ENCODE results near the gene SERINC1.
A peak's percentile ranks its signal among the peaks of the same experiment; 100 is the strongest.
"Not testable (repeated sequence)": the region's sequence is repeated elsewhere in the genome, so short reads cannot be mapped to it uniquely, and the experiment has no call there.

Gene SERINC1

GRCh38 chr6:122471107-122472021 is at the start of gene SERINC1:
TSS of gene SERINC1 (minus strand) at chr6:122471807. CDS start at chr6:122471737, 70 bp downstream.
- Mint-ChIP-seq H3K27me3 (ENCODE audit: low read depth) (no peaks in the 10 kb centered on the region), H3K36me3 (ENCODE audit: low read depth) (peaks cover 16% of the 10 kb centered on the region), H3K27ac (peak within 1 kb of the TSS; percentile 99)

GRCh38 chr6:122511193-122511924 is 39.8 kb upstream of the SERINC1 start:
- no peak overlapping the region for H3K27ac Mint-ChIP-seq
- H3K4me1 Mint-ChIP-seq (ENCODE audit: low read depth), result no peaks in the 10 kb centered on the region
- peaks cover 3% of the 10 kb centered on the region for H3K27me3 Mint-ChIP-seq (ENCODE audit: low read depth)
- H3K9me3 Mint-ChIP-seq, result no peaks in the 10 kb centered on the region
- no peaks in the 10 kb centered on the region for H3K36me3 Mint-ChIP-seq (ENCODE audit: low read depth)
- DNase-seq (ENCODE audit: low spot score), result no peak
- no peak overlapping the region for H3K4me3 Mint-ChIP-seq

More at GRCh38 chr6:122471107-122472021, at the start of gene SERINC1:
- DNase-seq (ENCODE audit: low spot score), result peak; percentile 92
- Mint-ChIP-seq H3K4me3 (peak within 1 kb of the TSS; percentile 93), H3K9me3 (no peaks in the 10 kb centered on the region), H3K4me1 (ENCODE audit: low read depth) (peaks cover 24% of the 10 kb centered on the region)

- not testable (repeated sequence) for H3K4me3 Mint-ChIP-seq; DNase-seq (ENCODE audit: low spot score); H3K27ac Mint-ChIP-seq; H3K36me3 Mint-ChIP-seq (ENCODE audit: low read depth); H3K27me3 Mint-ChIP-seq (ENCODE audit: low read depth); H3K4me1 Mint-ChIP-seq (ENCODE audit: low read depth)
- H3K9me3 Mint-ChIP-seq, result peaks cover 31% of the 10 kb centered on the region
Observed at GRCh38 chr6:122505170-122505569, 33.6 kb upstream of the SERINC1 start.

DNA sequence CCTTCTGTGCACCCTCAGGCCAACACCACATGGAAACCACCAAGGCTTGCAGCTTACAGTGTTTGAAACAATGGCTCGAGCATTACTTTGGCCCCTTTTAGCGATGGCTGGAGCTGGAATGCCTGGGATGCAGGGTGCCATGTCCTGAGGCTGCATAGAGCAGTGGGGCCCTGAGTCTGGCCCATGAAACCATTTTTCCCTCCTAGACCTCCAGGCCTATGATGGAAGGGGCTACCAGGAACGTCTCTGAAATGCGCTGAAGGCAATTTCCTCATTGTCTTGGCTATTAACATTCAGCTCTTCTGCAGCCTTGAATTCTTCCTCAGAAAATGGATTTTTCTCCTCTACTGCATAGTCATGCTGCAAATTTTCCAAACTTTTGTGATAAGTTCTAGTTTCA is 29.9 kb upstream of the SERINC1 start:
- H3K4me1 Mint-ChIP-seq (ENCODE audit: low read depth), result no peaks in the 10 kb centered on the region
- H3K9me3 Mint-ChIP-seq, result peaks cover 41% of the 10 kb centered on the region
- H3K36me3 Mint-ChIP-seq (ENCODE audit: low read depth), result no peaks in the 10 kb centered on the region
- H3K27me3 Mint-ChIP-seq (ENCODE audit: low read depth), result peaks cover 9% of the 10 kb centered on the region
- no peak for DNase-seq (ENCODE audit: low spot score)
- H3K27ac Mint-ChIP-seq, result no peak overlapping the region
- no peak overlapping the region for H3K4me3 Mint-ChIP-seq

- H3K9me3 Mint-ChIP-seq, result peaks cover 20% of the 10 kb centered on the region
- H3K4me3 Mint-ChIP-seq, result no peak overlapping the region
- peaks cover 11% of the 10 kb centered on the region for H3K27me3 Mint-ChIP-seq (ENCODE audit: low read depth)
- H3K4me1 Mint-ChIP-seq (ENCODE audit: low read depth), result peaks cover 10% of the 10 kb centered on the region
- peaks cover 2% of the 10 kb centered on the region for H3K36me3 Mint-ChIP-seq (ENCODE audit: low read depth)
- DNase-seq (ENCODE audit: low spot score), result no peak
- H3K27ac Mint-ChIP-seq, result no peak overlapping the region
Observed at GRCh38 chr6:122495612-122496011, 24.0 kb upstream of the SERINC1 start.

- H3K4me1 Mint-ChIP-seq (ENCODE audit: low read depth), result peaks cover 10% of the 10 kb centered on the region
- H3K4me3 Mint-ChIP-seq, result no peak overlapping the region
- peaks cover 11% of the 10 kb centered on the region for H3K27me3 Mint-ChIP-seq (ENCODE audit: low read depth)
- H3K36me3 Mint-ChIP-seq (ENCODE audit: low read depth), result peaks cover 2% of the 10 kb centered on the region
- no peak for DNase-seq (ENCODE audit: low spot score)
- H3K27ac Mint-ChIP-seq, result no peak overlapping the region
- H3K9me3 Mint-ChIP-seq, result peaks cover 17% of the 10 kb centered on the region
Observed at GRCh38 chr6:122494665-122495272, 23.2 kb upstream of the SERINC1 start.

DNA sequence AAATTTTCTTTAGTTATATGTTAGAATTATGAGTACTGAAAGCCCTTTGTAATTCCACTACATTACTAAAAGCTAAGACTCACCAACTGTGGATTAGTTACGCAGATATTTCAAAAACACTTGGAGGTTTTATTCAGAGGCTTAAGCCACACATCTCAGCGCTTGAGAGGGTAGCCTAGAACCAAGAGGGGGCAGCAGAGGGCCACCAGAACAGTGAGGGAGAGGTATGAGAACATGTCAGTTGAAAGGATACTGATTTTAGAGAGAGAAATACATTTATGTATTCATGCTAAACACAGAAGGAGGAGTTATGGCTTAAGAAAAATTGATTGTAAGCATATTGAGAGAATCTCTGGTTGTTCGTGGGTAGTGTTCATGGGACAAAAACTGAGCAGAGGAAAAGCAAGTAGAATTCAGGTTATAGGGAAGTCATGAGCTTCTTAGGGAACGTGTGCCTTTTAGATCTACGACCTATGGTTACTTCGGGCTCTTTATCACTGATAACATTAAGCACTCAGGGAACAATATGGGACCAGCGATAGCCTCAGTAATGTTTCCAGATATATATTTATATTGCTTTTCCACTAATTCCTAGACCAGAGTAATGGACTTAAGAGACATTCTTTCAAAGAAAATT is 20.4 kb upstream of the SERINC1 start:
- Mint-ChIP-seq H3K36me3 (ENCODE audit: low read depth) (peaks cover 2% of the 10 kb centered on the region), H3K4me1 (ENCODE audit: low read depth) (peaks cover 10% of the 10 kb centered on the region), H3K9me3 (peaks cover 11% of the 10 kb centered on the region), H3K27me3 (ENCODE audit: low read depth) (peaks cover 2% of the 10 kb centered on the region), H3K4me3 (no peak overlapping the region), H3K27ac (peak overlapping the region; percentile 5)
- DNase-seq (ENCODE audit: low spot score), result peak; percentile 51

GRCh38 chr6:122490607-122491006 is 19.0 kb upstream of the SERINC1 start:
- Mint-ChIP-seq H3K4me1 (ENCODE audit: low read depth) (peaks cover 7% of the 10 kb centered on the region), H3K27ac (no peak overlapping the region), H3K4me3 (no peak overlapping the region), H3K9me3 (no peaks in the 10 kb centered on the region), H3K36me3 (ENCODE audit: low read depth) (peaks cover 2% of the 10 kb centered on the region), H3K27me3 (ENCODE audit: low read depth) (peaks cover 2% of the 10 kb centered on the region)
- no peak for DNase-seq (ENCODE audit: low spot score)

GRCh38 chr6:122484760-122485159 is 13.2 kb upstream of the SERINC1 start:
- no peaks in the 10 kb centered on the region for H3K27me3 Mint-ChIP-seq (ENCODE audit: low read depth)
- no peak for DNase-seq (ENCODE audit: low spot score)
- no peaks in the 10 kb centered on the region for H3K4me1 Mint-ChIP-seq (ENCODE audit: low read depth)
- no peaks in the 10 kb centered on the region for H3K9me3 Mint-ChIP-seq
- no peak overlapping the region for H3K4me3 Mint-ChIP-seq
- no peak overlapping the region for H3K27ac Mint-ChIP-seq
- no peaks in the 10 kb centered on the region for H3K36me3 Mint-ChIP-seq (ENCODE audit: low read depth)

GRCh38 chr6:122482750-122483080 is 11.1 kb upstream of the SERINC1 start:
- Mint-ChIP-seq H3K4me3 (no peak overlapping the region), H3K36me3 (ENCODE audit: low read depth) (no peaks in the 10 kb centered on the region), H3K9me3 (no peaks in the 10 kb centered on the region), H3K4me1 (ENCODE audit: low read depth) (no peaks in the 10 kb centered on the region), H3K27ac (no peak overlapping the region), H3K27me3 (ENCODE audit: low read depth) (no peaks in the 10 kb centered on the region)
- DNase-seq (ENCODE audit: low spot score), result no peak

DNA sequence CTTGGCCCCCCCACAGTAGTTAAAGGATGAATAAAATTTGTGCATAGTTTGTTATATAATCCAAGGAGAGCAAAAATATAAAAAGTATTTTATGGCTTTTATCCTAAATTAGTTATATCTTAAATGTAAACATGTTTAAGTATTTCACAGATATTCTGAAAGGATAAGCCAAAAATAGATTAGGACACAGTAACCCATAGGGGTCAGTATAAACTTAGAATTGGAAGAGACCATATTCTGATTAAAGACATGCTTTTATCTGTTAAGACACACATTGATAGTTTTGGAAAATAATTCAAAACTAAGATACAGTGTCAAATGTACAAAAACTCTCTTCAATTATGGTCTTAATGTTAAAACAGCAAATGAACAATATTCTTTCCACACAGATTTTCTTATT is 4.5 kb upstream of the SERINC1 start:
- DNase-seq (ENCODE audit: low spot score), result no peak
- peaks cover 2% of the 10 kb centered on the region for H3K36me3 Mint-ChIP-seq (ENCODE audit: low read depth)
- H3K27ac Mint-ChIP-seq, result no peak overlapping the region
- H3K4me3 Mint-ChIP-seq, result no peak overlapping the region
- no peaks in the 10 kb centered on the region for H3K27me3 Mint-ChIP-seq (ENCODE audit: low read depth)
- no peaks in the 10 kb centered on the region for H3K9me3 Mint-ChIP-seq
- H3K4me1 Mint-ChIP-seq (ENCODE audit: low read depth), result no peaks in the 10 kb centered on the region

GRCh38 chr6:122472022-122472340 is 374 bp upstream of the SERINC1 start:
- Mint-ChIP-seq H3K4me3 (peak overlapping the region; percentile 93), H3K27ac (peak overlapping the region; percentile 99), H3K36me3 (ENCODE audit: low read depth) (peaks cover 11% of the 10 kb centered on the region), H3K9me3 (no peaks in the 10 kb centered on the region), H3K4me1 (ENCODE audit: low read depth) (peaks cover 20% of the 10 kb centered on the region), H3K27me3 (ENCODE audit: low read depth) (no peaks in the 10 kb centered on the region)
- no peak for DNase-seq (ENCODE audit: low spot score)

DNA sequence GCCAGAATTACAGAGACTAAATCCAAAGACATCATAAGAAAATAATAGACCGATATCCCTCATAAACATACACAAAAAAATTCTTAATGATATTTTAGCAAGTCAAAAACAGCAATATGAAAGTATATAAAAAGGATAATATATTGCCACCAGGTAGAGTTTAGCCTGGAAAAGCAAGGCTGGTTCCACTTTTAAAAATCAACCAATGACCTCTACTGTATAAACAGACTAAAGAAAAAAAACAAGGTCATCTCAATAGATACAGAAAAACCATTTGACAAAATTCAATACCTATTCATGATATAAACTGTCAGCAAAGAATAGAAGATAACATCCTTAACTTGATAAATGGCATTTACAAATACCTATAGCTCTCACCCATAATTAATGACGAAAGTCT is 9.7 kb downstream of the SERINC1 start:
- peaks cover 25% of the 10 kb centered on the region for H3K4me1 Mint-ChIP-seq (ENCODE audit: low read depth)
- peaks cover 30% of the 10 kb centered on the region for H3K36me3 Mint-ChIP-seq (ENCODE audit: low read depth)
- no peaks in the 10 kb centered on the region for H3K9me3 Mint-ChIP-seq
- no peak overlapping the region for H3K4me3 Mint-ChIP-seq
- H3K27me3 Mint-ChIP-seq (ENCODE audit: low read depth), result no peaks in the 10 kb centered on the region
- H3K27ac Mint-ChIP-seq, result no peak overlapping the region
- DNase-seq (ENCODE audit: low spot score), result no peak
